Measurements from ENCODE around the gene SYCP2L.

The SYCP2L gene

GRCh38 chr6:11011787-11012234 lies 125.0 kb downstream of the SYCP2L start:
- no peak for DNase-seq

- DNase-seq: no peak
Observed at GRCh38 chr6:11012295-11012754, 125.5 kb downstream of the SYCP2L start.

GRCh38 chr6:11012976-11013720 lies 126.3 kb downstream of the SYCP2L start:
- DNase-seq: no peak

- no peak for DNase-seq
Observed at GRCh38 chr6:11013721-11014070, 126.8 kb downstream of the SYCP2L start.

GRCh38 chr6:11015102-11015501 lies 128.2 kb downstream of the SYCP2L start:
- DNase-seq: no peak

GRCh38 chr6:11016452-11016851 lies 129.6 kb downstream of the SYCP2L start:
- DNase-seq: no peak

GRCh38 chr6:11017090-11017489 lies 130.2 kb downstream of the SYCP2L start:
- DNase-seq: no peak

GRCh38 chr6:11018225-11018624 lies 131.4 kb downstream of the SYCP2L start:
- no peak for DNase-seq

- no peak for DNase-seq
Observed at GRCh38 chr6:11021003-11021402, 134.2 kb downstream of the SYCP2L start.

GRCh38 chr6:11021714-11022113 lies 134.9 kb downstream of the SYCP2L start:
- no peak for DNase-seq

GRCh38 chr6:11023032-11023431 lies 136.2 kb downstream of the SYCP2L start:
- DNase-seq: no peak

Measured in hematopoietic multipotent progenitor cell treated with erythropoietin and hydrocortisone succinate and interleukin-3 and kit ligand, for 8 days (in vitro differentiated cells).